ENCODE measurements around the gene NUDT3.

- TF ChIP-seq EP300 (IDR thresholded peaks at IDR 0.05) (no peak), CTCF (IDR thresholded peaks at IDR 0.05) (no peak)
Measured at GRCh38 chr6:34259529-34260069, 132.9 kb downstream of the NUDT3 start.

Data from ovary (tissue), 3 donors.